ENCODE results near the gene BANF1. TPM values are rescaled to one million over a fixed set of nuclear protein-coding genes. Genes with fewer than 3 reads are reported as not detected.
"Not testable (repeated sequence)": the region's sequence is repeated elsewhere in the genome, so short reads cannot be mapped to it uniquely, and the experiment has no call there.

The BANF1 gene
- total and polyA plus RNA-seq, 9 donors, result 35.7 to 264 (median 243) TPM

DNA sequence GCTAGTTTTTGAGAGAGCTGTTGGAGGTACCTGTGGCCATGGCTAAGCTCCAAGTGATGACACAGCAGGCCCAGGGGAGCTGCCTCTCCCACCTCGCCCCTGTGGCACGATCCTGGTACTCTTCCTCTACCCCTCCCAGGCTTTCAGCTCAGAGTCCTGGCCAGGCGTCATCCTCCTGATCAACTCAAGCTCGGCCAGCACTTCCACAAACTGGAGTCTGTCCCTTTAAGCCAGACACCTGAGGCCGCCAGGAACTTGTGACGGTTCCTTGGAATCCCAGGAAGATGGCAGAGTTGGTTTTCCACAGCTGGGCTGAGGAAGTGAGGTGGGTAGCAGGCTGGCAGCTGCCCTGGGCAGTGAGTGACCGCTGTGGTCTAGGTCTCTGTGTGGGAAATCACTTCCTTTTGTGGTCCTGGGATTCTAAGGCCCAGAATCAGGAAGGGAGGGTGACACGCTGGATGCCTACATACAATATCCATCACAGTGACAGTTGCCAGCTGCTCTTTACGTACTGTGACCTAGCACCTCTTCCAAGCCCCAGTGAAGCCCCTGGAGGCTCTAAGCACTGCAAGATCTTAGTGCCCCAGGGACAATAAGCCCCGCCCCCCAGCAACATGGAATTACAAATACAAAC is 6.3 kb downstream of the BANF1 start:
- H3K27ac ChIP-seq (ENCODE audit: low read length), result no peak overlapping the region
- H3K4me1 ChIP-seq (ENCODE audit: control insufficient read depth, insufficient read depth, low read length), result peaks cover 1% of the 10 kb centered on the region
- DNase-seq, result no peak
- WGBS (ENCODE audit: insufficient coverage), result 36% methylated on average over 5 of the region's 10 CpGs
- H3K27me3 ChIP-seq (ENCODE audit: control insufficient read depth, insufficient read depth, low read length), result peaks cover 46% of the 10 kb centered on the region
- H3K4me3 ChIP-seq (ENCODE audit: low read length), result no peak overlapping the region
- no peaks in the 10 kb centered on the region for H3K9me3 ChIP-seq (replicated peaks; ENCODE audit: control insufficient read depth, low read depth, low read length)
- H3K36me3 ChIP-seq (ENCODE audit: control insufficient read depth, insufficient read depth, low read length), result peaks cover 21% of the 10 kb centered on the region

DNA sequence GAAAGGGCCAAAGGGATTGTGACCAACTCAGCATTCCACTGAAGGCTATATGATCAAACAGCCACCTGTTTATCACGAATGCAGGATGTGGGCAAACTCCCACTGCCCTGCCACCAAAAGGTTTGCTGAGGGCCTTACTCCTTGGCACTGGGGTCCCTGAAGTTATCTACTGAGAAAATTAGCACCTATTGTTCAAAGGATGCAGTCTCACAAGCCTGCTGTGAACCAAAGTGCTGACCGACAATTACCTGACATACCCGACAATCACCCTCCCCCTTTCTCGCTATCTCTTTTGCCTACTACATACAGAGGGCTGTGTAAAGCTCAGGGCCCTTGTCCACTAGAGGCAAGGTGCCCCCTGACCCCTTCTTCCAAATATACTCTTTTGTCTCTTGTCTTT is 7.7 kb downstream of the BANF1 start:
- not testable (repeated sequence) for H3K27ac ChIP-seq (ENCODE audit: low read length); H3K9me3 ChIP-seq (replicated peaks; ENCODE audit: control insufficient read depth, low read depth, low read length); H3K36me3 ChIP-seq (ENCODE audit: control insufficient read depth, insufficient read depth, low read length); H3K4me3 ChIP-seq (ENCODE audit: low read length); DNase-seq; H3K4me1 ChIP-seq (ENCODE audit: control insufficient read depth, insufficient read depth, low read length)
- WGBS (ENCODE audit: insufficient coverage), result 47% methylated on average over 4 of the region's 4 CpGs
- peaks cover 49% of the 10 kb centered on the region for H3K27me3 ChIP-seq (ENCODE audit: control insufficient read depth, insufficient read depth, low read length)

DNA sequence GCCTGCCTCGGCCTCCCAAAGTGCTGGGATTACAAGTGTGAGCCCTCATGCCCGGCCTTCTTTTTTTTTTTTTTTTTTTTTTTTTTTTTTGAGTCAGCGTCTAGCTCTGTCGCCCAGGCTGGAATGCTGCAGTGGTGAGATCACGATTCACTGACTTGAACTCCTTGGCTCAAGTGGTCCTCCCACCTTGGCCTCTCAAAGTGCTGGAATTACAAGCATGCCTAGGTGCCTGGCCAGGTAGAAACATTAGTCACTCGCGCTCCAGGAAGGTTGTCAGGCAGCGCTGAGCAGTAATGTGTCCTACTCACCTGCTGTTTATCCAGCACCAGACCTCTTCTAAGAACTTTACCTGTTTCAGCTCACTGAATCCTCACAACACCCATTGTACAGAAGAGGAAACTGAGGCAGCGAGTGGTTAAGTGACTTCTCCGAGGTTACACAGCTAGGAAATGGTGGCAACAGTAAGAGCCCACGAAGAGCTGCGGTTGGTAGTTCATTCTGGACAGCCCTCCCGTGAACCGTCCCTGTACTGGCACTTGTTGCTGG is 9.0 kb downstream of the BANF1 start:
- no peak for DNase-seq
- Histone ChIP-seq H3K4me3 (ENCODE audit: low read length) (no peak overlapping the region), H3K27ac (ENCODE audit: low read length) (no peak overlapping the region), H3K9me3 (replicated peaks; ENCODE audit: control insufficient read depth, low read depth, low read length) (no peaks in the 10 kb centered on the region), H3K4me1 (ENCODE audit: control insufficient read depth, insufficient read depth, low read length) (peaks cover 9% of the 10 kb centered on the region), H3K27me3 (ENCODE audit: control insufficient read depth, insufficient read depth, low read length) (peaks cover 49% of the 10 kb centered on the region), H3K36me3 (ENCODE audit: control insufficient read depth, insufficient read depth, low read length) (peaks cover 3% of the 10 kb centered on the region)
- WGBS (ENCODE audit: insufficient coverage), result 37% methylated on average over 12 of the region's 14 CpGs

DNA sequence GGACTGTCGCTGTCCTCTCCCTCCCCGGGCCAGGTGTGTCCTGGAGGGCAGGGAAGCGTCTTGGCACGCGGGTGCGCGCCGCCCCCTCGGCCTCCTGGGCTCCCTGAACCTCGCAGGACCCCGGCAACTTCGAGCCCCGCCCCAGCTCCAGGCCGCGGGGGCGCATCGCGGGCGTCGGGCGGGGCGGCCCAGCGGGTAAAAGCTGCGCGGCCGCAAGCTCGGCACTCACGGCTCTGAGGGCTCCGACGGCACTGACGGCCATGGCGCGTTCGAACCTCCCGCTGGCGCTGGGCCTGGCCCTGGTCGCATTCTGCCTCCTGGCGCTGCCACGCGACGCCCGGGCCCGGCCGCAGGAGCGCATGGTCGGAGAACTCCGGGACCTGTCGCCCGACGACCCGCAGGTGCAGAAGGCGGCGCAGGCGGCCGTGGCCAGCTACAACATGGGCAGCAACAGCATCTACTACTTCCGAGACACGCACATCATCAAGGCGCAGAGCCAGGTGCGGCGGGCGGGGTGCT is 9.5 kb downstream of the BANF1 start, which contains the start of gene CST6:
CST6 (plus strand) TSS at position 224 of the 519 bp plus-strand sequence; CDS start at position 261, 37 bp downstream.
- no peaks in the 10 kb centered on the region for H3K9me3 ChIP-seq (replicated peaks; ENCODE audit: control insufficient read depth, low read depth, low read length)
- H3K27ac ChIP-seq (ENCODE audit: low read length), result no peak within 1 kb of the TSS
- WGBS (ENCODE audit: insufficient coverage), result 5% methylated on average over 59 of the region's 61 CpGs
- H3K27me3 ChIP-seq (ENCODE audit: control insufficient read depth, insufficient read depth, low read length), result peaks cover 49% of the 10 kb centered on the region
- DNase-seq, result no peak
- peaks cover 12% of the 10 kb centered on the region for H3K4me1 ChIP-seq (ENCODE audit: control insufficient read depth, insufficient read depth, low read length)
- no peaks in the 10 kb centered on the region for H3K36me3 ChIP-seq (ENCODE audit: control insufficient read depth, insufficient read depth, low read length)
- no peak within 1 kb of the TSS for H3K4me3 ChIP-seq (ENCODE audit: low read length)

DNA sequence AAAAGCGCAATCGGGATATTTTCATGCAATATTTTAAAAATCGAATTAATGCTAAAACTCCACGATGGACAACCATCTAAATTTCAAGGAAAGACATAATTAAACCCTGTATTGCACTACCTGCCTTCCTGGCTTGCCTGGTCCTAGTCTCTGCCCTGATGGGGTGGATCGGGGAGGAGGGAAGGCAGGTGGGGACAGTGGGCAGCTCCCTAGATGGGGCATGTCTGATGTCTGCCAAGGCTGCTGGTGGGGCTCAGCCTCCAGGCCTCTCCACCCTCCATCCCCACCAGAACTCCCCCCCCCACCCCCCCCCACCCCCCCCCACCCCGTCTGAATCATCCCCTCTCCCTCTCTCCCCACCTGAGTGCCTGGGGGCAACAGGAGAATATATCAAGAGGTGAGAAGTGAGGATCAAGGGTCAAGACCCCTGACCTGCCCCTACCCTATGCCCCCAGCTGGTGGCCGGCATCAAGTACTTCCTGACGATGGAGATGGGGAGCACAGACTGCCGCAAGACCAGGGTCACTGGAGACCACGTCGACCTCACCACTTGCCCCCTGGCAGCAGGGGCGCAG is 10.2 kb downstream of the BANF1 start:
- Histone ChIP-seq H3K4me1 (ENCODE audit: control insufficient read depth, insufficient read depth, low read length) (peaks cover 12% of the 10 kb centered on the region), H3K27ac (ENCODE audit: low read length) (no peak overlapping the region), H3K27me3 (ENCODE audit: control insufficient read depth, insufficient read depth, low read length) (peaks cover 49% of the 10 kb centered on the region), H3K9me3 (replicated peaks; ENCODE audit: control insufficient read depth, low read depth, low read length) (no peaks in the 10 kb centered on the region), H3K4me3 (ENCODE audit: low read length) (no peak overlapping the region), H3K36me3 (ENCODE audit: control insufficient read depth, insufficient read depth, low read length) (no peaks in the 10 kb centered on the region)
- WGBS (ENCODE audit: insufficient coverage), result 20% methylated on average over 6 of the region's 12 CpGs
- no peak for DNase-seq

DNA sequence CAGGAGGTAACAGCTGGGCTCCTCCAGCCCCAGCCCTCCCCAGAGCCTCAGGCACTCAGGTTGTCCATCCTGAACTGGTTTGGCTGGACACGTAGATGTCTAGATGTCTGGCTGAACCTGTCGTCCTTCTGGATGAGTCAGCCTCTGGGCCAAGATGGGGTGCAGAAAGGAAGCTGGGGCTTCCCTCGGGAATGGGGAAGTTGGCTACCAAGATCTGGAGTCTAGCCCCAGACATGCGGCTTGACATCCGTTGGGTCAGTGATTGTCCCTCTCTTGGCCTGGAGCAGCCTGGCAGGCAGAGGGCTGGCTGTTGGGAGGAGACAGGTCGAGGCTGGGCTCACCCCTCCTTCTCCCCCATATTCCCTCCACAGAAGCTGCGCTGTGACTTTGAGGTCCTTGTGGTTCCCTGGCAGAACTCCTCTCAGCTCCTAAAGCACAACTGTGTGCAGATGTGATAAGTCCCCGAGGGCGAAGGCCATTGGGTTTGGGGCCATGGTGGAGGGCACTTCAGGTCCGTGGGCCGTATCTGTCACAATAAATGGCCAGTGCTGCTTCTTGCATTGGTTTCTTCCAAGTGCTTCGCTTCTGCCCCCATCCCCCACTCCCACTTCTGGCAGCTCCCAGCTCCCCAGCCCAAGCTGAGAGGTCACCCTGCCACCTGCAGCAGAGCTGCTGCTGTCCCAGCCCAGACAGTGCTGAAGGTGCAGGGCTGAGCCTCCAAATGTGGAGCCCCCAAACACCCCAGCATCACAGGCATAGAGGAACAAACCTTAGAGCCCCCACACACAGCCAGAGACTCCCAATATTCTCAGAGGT is 10.9 kb downstream of the BANF1 start:
- Histone ChIP-seq H3K9me3 (replicated peaks; ENCODE audit: control insufficient read depth, low read depth, low read length) (no peaks in the 10 kb centered on the region), H3K27ac (ENCODE audit: low read length) (no peak overlapping the region), H3K4me3 (ENCODE audit: low read length) (no peak overlapping the region), H3K36me3 (ENCODE audit: control insufficient read depth, insufficient read depth, low read length) (no peaks in the 10 kb centered on the region), H3K4me1 (ENCODE audit: control insufficient read depth, insufficient read depth, low read length) (peaks cover 12% of the 10 kb centered on the region), H3K27me3 (ENCODE audit: control insufficient read depth, insufficient read depth, low read length) (peaks cover 49% of the 10 kb centered on the region)
- WGBS (ENCODE audit: insufficient coverage), result 57% methylated on average over 8 of the region's 12 CpGs
- no peak for DNase-seq

DNA sequence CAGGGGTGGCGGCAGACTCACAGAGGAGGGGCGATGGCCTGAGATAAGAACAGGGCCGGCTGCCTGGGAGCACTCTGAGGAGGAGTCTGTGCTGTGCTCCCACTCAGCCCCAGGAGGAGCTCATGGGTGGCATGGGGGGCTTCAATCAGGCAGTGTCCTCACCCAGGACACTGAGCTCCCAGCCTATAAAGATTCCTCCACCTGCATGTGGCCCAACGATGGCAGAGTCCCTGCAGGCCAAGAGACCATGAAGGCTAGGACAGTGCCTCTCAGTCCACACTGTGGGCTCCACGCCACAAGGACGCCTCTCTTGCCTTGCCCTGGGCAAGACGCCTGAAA is 11.4 kb downstream of the BANF1 start:
- no peak for DNase-seq
- Histone ChIP-seq H3K36me3 (ENCODE audit: control insufficient read depth, insufficient read depth, low read length) (no peaks in the 10 kb centered on the region), H3K27ac (ENCODE audit: low read length) (no peak overlapping the region), H3K4me1 (ENCODE audit: control insufficient read depth, insufficient read depth, low read length) (peaks cover 12% of the 10 kb centered on the region), H3K4me3 (ENCODE audit: low read length) (no peak overlapping the region), H3K27me3 (ENCODE audit: control insufficient read depth, insufficient read depth, low read length) (peaks cover 48% of the 10 kb centered on the region), H3K9me3 (replicated peaks; ENCODE audit: control insufficient read depth, low read depth, low read length) (no peaks in the 10 kb centered on the region)
- WGBS (ENCODE audit: insufficient coverage), result 75% methylated on average over 4 of the region's 7 CpGs

DNA sequence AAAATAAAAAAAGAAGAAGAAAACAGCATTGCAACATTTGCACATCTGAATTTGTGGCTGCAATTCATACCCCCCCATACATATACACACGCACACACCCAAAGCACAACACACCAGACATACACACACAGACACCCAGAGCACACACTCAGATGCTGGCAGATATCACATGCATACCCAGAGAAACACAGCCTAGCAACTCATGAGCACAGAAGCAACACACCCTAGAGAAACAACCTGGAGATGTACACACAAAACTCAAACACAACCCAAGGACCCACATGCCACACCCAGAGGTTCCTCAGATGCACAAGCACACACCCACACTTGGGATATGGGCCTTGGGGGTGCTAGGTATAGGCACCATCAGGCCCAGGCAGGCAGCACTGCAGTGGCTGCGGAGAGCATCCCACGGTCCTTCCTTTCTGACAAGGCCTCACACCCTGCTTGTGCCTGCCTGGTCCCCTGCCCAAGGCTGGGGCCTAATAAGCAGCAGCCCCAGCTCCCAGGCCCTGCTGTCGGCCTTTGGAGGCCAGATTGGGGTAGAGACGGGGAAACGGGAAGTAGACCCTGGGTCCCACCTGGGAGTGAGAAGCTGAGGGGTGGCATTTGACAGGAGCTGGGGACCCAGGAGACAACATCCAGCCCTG is 12.6 kb downstream of the BANF1 start:
- WGBS (ENCODE audit: insufficient coverage), result 73% methylated on average over 6 of the region's 6 CpGs
- H3K4me3 ChIP-seq (ENCODE audit: low read length), result no peak overlapping the region
- H3K36me3 ChIP-seq (ENCODE audit: control insufficient read depth, insufficient read depth, low read length), result no peaks in the 10 kb centered on the region
- peaks cover 40% of the 10 kb centered on the region for H3K27me3 ChIP-seq (ENCODE audit: control insufficient read depth, insufficient read depth, low read length)
- no peaks in the 10 kb centered on the region for H3K9me3 ChIP-seq (replicated peaks; ENCODE audit: control insufficient read depth, low read depth, low read length)
- H3K27ac ChIP-seq (ENCODE audit: low read length), result no peak overlapping the region
- no peak for DNase-seq
- peaks cover 12% of the 10 kb centered on the region for H3K4me1 ChIP-seq (ENCODE audit: control insufficient read depth, insufficient read depth, low read length)

DNA sequence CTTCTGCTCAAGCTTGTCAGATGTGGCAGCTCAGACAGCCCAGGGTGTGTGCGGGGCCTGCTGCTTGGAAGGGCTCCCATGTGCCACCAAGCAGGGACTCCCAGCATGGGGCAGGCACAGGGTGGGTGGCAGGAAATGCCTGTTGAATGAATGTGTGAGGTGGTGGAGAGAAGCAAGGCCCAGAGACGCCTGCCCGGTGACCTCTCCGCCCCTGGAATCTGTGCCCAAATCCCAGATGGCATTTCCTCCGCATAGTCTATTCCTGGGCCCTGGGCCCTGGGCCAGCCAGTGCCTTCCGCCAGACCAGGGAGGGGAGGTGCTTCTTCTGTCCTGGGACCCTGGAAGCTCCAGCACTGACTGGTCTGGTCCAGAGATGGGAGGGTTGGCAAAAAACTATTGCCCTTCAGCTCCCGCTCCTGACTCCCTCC is 13.2 kb downstream of the BANF1 start:
- no peak for DNase-seq
- WGBS (ENCODE audit: insufficient coverage), result 78% methylated on average over 5 of the region's 7 CpGs

More for the DNA sequence above, 13.2 kb downstream of the BANF1 start:
- H3K4me1 ChIP-seq (ENCODE audit: control insufficient read depth, insufficient read depth, low read length), result peaks cover 12% of the 10 kb centered on the region
- peaks cover 34% of the 10 kb centered on the region for H3K27me3 ChIP-seq (ENCODE audit: control insufficient read depth, insufficient read depth, low read length)
- no peak overlapping the region for H3K27ac ChIP-seq (ENCODE audit: low read length)
- H3K36me3 ChIP-seq (ENCODE audit: control insufficient read depth, insufficient read depth, low read length), result no peaks in the 10 kb centered on the region
- no peak overlapping the region for H3K4me3 ChIP-seq (ENCODE audit: low read length)
- no peaks in the 10 kb centered on the region for H3K9me3 ChIP-seq (replicated peaks; ENCODE audit: control insufficient read depth, low read depth, low read length)

All from muscle of leg (tissue), 11 donors.